Head of caudate nucleus (tissue), 42 donors: ENCODE results near the gene ARHGAP20.

Experiments
- DNase-seq, 42 donors: peaks; one replicate each; pipeline versions ENCODE4 v3.0.0 to v3.0.0-alpha.2; 2020 to 2021; ENCODE audit warnings: mixed read lengths in 7 of 42
- intact Hi-C: fragments of 100-400 bp; cut with DNase I; formaldehyde crosslinking; loops from one replicate; pipeline ENCODE4 v1.15.0; 2022

Gene ARHGAP20, protein sequence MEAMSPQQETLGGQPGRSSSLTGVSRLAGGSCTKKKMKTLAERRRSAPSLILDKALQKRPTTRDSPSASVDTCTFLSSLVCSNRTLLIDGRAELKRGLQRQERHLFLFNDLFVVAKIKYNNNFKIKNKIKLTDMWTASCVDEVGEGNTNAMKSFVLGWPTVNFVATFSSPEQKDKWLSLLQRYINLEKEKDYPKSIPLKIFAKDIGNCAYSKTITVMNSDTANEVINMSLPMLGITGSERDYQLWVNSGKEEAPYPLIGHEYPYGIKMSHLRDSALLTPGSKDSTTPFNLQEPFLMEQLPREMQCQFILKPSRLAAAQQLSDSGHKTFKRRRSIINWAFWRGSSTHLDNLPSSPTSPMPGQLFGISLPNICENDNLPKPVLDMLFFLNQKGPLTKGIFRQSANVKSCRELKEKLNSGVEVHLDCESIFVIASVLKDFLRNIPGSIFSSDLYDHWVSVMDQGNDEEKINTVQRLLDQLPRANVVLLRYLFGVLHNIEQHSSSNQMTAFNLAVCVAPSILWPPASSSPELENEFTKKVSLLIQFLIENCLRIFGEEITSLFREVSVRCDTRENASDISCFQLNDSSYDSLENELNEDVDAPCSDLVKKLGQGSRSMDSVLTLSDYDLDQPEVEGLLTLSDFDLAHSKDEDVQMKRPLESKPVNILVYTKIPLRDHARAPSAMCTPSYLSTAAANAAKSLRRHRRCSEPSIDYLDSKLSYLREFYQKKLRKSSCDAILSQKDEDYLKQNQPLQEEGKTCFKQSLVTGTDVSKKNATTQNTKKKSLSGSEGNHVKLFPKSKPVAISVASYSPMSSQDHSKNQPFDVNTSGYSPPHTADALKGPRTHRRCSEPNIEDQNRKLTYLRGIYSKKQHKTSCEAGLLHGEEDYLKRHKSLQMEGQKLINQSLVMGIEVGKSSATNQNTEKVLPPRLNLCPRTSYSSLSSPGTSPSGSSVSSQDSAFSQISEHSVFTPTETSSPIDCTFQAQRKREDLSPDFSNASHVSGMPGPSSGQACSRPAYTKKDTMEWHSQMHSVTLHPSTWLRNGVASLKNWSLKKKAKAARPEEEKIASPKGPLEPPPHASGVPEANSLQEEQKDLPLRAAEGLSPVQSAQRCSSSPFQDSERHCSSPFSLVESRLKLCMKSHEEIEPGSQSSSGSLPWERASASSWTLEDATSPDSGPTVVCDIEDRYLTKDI

DNA sequence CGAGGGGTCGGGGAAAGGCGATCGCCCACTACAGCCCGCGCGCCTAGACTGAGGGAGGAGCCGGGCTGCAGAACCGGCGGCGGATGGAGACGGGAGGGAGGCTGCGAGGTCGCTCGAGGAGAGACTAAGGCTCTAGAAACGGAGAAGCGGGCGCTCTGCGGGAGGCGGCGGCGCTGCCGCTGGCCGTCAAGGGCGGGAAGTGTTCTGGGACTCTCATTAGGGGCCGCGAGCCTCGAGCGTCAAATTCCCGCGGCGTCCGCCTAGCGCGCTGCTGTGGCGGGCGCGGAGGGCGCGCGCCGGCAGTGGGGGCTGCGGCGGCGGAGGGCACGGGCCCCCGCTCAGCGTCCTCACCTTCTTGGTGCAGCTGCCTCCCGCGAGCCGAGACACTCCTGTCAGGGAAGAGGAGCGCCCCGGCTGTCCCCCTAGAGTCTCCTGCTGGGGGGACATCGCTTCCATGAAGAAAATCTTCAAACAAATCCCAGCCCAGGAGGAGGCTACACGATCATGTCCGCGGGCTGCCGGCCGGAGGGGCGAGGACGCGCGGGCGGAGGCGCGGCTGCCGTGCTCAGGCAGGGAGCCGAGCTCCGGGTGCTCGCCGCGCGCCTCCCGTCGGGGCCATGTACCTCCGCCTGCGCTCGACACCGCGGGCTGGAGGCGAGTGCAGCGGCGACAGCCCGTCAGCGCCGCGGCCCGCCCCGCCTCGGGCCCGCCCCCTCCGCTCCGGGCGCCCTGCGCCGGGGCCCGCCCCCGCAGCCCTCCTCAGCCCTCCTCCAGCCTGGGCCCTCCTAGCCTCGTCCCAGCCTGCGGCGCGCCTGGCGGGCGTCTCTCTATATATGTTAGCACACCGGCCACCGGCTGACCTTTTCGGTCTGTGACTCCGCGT is at the start of gene ARHGAP20:
TSS of gene ARHGAP20 (minus strand) at position 662 of the 883 bp plus-strand sequence. CDS start at position 456, 206 bp downstream.
- intact Hi-C loops, result no loop called here
- peak; percentile 11 to 82 (median 66) for DNase-seq

DNA sequence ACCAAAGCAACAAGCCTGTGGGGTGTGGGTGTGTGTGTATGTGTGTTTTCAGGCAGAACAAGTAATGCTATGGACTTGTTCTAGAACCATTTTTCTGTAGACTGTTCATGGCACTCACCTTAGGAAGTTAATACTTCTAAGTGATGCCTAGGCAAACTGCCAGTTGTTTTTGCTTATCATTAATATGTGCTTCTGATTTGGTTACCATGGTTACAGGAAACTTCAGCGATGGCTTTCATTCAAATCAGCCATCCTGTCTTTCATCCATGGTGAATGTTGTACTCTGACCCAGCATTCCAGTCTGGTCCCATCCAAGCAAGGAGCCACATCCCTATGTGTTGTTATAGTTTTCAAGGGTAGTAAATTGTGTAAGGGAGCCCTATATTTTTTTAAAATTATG is 49.8 kb upstream of the ARHGAP20 start:
- DNase-seq, result no peak
- intact Hi-C loops, result no loop called here

DNA sequence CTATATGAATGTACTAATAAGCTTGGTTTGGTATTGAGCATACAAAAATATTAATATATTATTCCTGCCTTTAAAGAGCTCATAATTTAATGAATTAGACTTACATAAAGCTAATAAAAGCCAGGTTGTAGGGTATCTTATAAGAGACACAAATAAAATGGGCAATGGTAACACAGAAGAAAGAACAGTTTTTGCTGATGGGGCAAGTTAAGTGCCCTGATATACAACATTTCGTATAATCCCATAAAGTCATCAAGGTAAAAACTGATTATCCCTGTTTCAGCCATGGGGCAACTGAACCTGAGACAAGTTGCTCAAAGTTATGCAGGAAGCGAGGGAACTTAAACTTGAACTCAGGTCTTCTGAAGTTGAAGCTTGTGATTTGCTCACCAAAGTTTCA is 48.9 kb upstream of the ARHGAP20 start:
- no peak for DNase-seq
- intact Hi-C loops, result no loop called here

DNA sequence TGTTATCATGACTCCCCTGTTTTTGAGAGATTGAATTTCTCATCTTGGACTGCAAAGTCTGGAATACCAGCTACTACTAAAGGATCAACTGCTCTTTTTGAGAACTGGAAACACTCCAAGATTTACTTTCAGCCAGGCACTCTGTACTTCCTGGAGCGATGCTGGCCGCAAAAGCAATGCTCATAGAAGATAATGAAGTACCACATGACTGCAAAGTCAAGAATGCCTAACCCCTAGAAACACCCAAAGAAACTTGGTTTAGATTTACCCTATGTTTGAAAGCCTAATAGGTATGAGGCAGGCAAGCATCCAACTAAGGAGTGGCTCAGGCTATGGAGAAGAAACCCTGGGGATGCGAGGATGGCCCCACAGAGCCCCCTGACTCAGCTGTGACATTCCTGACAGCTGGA is 47.7 kb upstream of the ARHGAP20 start:
- intact Hi-C loops, result no loop called here
- DNase-seq, result no peak

DNA sequence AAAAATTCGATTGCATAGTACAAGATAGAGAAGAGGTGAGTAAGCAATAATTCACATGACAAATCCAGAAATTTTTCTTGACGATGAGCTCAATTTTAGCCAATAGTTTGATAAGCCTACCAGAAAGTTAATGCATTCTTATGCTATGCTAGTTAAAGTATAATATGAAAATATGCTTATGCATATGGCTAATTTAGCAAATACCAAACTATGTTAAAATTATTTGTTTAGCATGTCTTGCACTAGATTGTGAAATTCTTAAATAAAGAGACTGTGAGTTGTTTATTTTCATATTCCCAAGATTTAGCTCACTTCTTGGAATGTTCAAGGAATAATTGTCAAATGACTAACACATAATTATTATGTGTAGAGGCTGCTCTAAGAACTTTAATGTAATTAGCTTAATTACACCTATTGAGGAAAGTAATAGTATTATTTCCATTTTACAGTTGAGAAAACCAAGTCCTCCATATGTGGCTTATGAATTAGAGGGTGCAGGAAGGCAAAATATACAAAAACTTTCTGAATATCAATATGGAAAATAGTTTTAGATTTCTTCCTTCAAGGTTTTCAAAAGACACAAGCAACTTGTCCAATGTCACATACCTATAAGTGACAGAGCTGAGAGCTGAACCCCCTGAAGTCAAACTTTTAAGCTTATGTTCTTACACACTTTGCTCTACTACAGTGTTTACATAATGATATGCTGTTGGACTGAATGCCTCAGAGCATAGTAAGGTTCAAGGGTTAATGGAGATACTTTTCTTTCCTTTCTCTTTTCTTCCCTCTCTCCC is 45.9 kb upstream of the ARHGAP20 start:
- intact Hi-C loops, result no loop called here
- no peak for DNase-seq

DNA sequence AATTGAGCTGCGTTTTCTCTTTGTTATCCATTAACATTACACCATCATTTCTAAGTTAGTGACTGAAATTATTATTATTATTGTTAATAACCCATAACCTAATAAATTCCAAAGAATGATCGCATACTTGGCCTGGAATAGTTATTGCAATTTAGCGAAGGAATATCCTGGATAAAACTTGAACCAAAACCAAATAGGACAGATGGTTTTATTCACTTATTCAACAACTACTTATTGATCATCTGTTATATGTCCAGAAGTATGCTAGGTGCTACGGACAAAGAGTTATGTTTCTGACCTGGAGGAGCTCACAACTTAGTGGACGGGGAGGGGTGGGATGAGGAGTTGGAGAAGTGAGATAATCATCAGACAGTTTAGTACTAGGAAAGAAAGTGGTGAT is 44.8 kb upstream of the ARHGAP20 start:
- no peak for DNase-seq
- intact Hi-C loops, result no loop called here

DNA sequence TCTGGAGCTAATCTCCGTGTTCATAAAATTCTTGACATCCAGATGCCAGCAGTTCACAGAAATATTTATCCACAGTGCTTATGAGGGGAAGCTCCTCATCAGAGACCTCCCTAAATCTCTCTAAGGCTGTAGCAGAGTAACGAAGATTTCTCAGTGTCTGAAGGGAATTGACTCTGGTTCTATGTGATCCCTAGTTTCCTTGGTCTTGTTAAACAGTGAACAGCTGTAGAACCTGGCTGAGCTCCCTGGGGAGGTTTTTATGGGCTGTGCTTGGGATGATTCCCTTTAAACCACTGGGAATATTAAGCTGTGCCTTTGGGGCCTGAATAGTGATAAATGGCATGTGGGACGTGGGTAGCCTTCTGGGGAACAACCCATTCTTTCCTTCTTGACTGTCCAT is 43.7 kb upstream of the ARHGAP20 start:
- no peak for DNase-seq
- intact Hi-C loops, result no loop called here

DNA sequence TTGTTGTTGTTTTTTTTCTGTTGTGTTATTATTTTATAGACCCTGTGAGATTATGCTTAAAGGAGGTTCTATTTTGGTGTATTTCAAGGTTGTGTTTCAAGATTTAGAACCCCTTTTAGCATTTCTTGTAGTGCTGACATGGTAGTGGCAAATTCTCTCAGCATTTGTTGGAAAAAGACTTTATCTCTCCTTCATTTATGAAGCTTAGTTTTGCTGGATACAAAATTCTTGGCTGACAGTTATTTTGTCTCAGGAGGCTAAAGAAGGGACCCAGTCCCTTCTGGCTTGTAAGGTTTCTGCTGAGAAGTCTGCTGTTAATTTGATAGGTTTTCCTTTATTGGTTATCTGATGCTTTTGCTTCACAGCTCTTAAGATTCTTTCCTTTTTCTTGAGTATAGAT is 40.7 kb upstream of the ARHGAP20 start:
- no peak for DNase-seq
- intact Hi-C loops, result no loop called here

DNA sequence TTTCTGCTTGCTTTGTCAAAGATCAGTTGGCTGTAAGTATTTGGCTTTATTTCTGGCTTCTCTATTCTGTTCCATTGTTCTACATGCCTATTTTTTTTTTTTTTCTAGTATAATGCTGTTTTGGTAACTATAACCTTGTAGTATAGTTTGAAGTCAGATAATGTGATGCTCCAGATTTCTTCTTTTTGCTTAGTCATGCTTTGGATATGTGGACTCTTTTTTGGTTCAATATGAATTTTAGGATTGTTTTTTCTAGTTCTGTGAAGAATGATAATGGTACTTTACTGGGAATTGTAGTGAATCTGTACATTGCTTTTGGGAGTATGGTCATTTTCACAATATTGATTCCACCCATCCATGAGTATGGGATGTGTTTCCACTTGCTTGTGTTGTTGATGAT is 37.9 kb upstream of the ARHGAP20 start:
- intact Hi-C loops, result no loop called here
- DNase-seq, result no peak

DNA sequence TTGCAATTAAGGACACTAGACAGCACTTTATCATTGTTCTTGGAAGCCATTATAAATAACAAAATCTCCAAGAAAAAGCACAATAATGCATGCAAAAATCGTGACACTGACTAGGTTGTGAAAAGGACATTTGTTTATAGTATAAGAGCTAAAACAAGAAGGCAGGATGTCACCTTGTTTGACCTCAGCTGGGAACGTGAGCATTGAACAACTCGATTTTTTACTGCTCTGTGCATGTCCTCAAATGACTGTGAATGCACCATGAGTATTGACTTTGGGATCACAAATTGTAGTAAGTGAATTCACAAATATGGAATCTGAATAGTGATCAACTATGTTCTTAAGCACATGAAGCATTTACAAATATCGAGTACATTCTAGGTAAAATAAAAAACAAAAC is 35.3 kb upstream of the ARHGAP20 start:
- no peak for DNase-seq
- intact Hi-C loops, result no loop called here

DNA sequence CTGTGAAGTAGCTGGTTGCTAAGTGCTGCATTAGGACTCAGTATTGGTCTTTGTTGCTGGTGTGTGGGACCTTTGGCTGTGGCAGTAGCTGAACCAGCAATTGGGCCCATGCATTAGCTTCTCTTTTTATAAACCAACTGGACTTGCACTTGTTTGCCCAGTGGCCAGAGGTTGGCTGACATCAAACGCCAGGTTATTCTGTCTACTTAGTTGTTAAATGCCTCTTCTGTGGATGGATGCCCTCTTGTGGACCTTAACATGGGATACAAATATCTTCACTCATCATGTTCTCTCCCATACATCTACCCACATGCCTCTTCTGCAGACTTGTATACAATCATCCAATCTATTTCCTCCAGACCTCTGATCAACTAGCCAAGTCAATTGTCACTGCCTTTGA is 26.4 kb upstream of the ARHGAP20 start:
- intact Hi-C loops, result no loop called here
- no peak for DNase-seq

DNA sequence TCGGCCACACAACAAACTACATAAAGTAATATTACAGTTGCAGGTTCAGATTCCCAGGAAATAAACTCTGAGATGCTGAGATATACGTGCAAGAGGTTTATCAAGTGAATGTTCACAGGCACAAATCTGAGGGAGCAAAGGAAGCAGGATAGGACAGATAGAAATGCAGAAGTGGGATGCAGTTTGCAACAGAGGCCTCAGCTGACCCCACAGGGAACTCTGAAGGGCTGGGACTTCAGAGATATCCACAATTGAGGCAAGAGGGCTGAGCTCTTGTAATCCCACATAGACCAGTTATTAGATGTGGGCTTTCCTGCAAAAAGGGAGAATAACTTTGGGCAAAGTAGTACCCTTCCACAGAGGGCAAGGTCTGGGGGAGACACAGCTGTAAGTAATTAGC is 25.4 kb upstream of the ARHGAP20 start:
- DNase-seq, result no peak
- intact Hi-C loops, result no loop called here

DNA sequence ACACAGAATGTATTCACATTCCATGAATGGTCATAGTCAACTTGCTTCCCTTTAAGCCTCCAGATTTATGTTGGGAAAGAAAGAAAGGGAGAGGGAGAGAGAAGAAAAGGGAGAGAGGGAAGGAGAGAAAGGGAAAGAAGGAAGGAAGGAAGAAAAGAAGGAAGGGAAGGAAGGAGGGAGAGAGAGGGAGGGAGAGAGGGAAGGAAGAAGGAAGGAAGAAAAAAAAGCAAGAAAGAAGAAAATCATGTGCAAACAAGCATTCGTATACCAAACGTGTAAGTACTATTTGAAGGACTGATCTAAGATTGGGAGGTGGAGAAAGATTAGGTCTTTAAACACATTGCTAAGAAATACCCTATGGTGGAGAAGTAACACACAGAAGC is 23.9 kb upstream of the ARHGAP20 start:
- no peak for DNase-seq
- intact Hi-C loops, result no loop called here

DNA sequence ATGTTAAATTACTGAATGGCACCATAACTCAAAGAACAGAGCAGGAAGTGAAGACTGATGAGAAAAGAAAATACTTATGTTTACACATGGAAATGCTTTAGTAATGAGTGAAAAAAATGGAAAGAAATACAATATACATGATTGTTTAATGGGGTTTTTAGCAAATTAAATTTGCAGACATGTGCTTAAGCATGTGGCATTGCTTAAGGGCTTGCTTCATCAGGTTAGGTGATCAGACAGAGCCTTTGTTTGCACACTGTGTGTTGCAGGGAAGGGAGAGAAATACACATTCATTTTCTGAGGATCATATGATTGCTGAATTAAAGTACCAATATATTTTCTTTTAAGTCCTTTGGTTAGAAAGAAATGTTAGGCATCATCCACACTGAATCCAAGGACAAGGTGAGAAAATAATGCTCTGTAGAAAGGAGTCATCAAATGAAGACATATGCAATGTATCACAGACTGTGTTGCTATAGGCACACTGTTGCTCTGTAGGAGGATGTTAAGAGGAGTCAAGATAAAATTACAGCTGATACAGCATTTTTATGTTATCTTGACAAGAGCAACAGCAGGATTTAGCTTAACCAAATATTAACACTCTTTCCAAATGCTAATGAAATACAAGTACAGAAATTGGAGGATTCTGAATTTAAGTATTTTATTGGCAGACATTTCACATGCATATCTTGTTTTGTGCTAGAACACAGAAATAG is 23.4 kb upstream of the ARHGAP20 start:
- intact Hi-C loops, result no loop called here
- DNase-seq, result no peak

DNA sequence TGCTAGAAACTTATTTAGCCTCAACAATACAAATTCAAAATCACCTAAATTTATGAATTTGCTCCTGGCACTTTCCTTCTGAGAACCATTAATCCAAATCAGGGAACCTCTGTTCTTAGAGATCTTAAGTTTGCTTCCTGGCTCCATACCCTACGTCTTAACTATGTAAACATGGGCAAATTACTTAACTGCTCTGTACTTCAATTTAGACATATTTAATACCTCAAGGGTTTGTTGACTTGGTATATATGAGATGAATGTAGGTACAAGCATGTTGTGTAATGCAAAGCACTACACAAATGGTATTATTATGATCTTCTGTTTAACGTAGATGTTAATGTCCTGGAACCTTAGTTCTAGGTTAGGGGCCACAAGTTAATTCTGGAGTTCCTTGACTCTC is 22.6 kb upstream of the ARHGAP20 start:
- intact Hi-C loops, result no loop called here
- no peak for DNase-seq

DNA sequence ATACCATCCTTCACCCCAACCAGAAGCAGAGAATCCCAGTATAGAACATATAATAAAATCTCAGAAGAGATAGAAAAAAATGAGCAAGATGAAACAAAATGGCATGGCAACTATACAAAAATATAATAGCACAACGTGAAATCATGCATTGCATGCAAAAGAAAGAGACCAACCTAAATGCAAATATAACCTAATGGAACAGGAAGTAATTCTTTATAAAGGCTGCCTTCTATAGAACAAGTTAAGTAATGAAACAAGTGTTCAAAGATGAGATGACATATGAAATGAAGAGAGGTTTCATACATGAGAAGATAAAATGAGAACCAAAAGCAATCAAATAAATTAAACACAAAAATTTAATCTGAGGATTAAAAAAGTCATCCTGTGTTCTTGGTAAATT is 18.5 kb upstream of the ARHGAP20 start:
- intact Hi-C loops, result no loop called here
- no peak for DNase-seq

DNA sequence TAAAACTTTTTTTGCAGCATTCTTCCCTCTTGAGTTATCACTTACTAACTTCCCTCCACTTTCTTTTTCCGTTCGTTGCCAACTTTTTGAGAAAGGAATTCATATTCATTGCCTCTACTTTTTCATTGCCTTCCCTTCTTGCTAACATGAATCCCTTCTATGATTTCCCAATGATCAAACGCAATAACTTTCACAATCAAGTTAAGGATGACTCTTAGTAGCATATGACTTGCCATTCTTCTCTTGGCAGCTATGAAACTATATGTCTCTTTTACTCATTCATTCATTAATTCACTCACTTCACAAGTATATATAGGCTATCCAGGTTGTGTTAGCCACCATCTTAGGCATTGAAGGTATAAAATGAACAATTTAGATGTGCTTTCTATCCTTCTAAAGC is 16.6 kb upstream of the ARHGAP20 start:
- intact Hi-C loops, result no loop called here
- DNase-seq, result no peak

DNA sequence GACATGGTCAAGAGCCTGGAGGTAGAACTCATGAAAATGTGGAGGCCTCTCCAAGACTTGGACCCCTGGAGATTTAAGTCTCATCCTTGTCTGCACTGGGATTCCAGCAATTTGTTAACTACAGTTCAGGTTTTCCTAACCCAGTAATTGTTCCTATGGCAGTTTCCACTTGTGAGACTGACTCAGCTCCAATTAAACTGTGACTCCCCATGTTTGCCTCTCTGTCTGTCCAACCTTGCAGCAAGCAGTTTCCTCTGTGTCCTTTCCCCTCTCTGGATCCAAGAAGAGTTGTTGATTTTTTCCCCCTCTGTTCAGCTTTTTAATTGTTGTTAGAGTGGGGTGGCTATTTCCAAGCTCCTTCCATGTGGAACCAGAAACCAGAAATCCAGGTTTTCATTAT is 16.2 kb upstream of the ARHGAP20 start:
- intact Hi-C loops, result no loop called here

More for the DNA sequence above, 16.2 kb upstream of the ARHGAP20 start:
- DNase-seq, result no peak
